ENCODE results near the gene BMPER.

BMPER gene

DNA sequence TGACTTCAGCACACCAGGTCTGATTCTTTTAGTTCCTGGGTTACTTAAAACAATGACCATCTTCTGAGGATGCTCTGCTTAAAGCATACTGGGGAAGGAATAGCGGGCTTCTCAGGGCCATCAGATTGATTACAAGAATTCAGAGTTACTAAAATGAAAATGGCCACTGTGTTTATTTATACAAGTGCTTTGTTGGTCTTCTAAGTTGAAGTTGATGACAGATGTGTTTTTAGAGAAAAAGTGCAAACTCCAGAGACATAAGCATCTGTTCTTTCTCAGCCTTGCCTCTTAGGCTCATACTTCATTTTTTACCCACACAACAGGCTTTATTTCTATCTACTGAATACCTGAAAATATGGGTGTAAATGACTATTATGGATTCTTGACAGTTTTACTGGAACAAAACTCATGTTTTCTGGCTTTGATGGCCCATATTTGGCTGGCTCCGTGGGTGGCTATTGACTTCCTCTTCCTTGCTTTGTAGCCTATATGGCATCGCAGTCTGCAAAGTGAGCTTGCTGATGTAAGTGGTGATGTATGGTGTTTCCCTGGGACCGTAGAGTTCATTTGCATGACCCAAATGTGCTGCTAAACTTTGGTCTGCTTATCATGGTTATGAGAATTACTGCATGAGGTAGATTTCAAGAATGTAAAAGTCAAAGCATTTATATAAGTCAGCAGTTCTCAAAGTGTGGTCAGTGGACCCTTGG lies 121.3 kb downstream of the BMPER start:
- no peak for ATAC-seq
- no peak for TF ChIP-seq RARB (CRISPR knock-in tag; IDR thresholded peaks at IDR 0.05)
- TF ChIP-seq TOX (CRISPR knock-in tag; IDR thresholded peaks at IDR 0.05; ENCODE audit: borderline replicate concordance): no peak
- TF ChIP-seq TCF4 (CRISPR knock-in tag; IDR thresholded peaks at IDR 0.05; ENCODE audit: borderline replicate concordance): no peak
- no peak for TF ChIP-seq ZNF70 (CRISPR knock-in tag; IDR thresholded peaks at IDR 0.05)
- no peak for TF ChIP-seq OSR1 (CRISPR knock-in tag; IDR thresholded peaks at IDR 0.05)
- no peak for TF ChIP-seq GLIS3 (CRISPR knock-in tag; IDR thresholded peaks at IDR 0.05)
- no peak for TF ChIP-seq CSDC2 (CRISPR knock-in tag; IDR thresholded peaks at IDR 0.05)
- TF ChIP-seq, protein P1, sequence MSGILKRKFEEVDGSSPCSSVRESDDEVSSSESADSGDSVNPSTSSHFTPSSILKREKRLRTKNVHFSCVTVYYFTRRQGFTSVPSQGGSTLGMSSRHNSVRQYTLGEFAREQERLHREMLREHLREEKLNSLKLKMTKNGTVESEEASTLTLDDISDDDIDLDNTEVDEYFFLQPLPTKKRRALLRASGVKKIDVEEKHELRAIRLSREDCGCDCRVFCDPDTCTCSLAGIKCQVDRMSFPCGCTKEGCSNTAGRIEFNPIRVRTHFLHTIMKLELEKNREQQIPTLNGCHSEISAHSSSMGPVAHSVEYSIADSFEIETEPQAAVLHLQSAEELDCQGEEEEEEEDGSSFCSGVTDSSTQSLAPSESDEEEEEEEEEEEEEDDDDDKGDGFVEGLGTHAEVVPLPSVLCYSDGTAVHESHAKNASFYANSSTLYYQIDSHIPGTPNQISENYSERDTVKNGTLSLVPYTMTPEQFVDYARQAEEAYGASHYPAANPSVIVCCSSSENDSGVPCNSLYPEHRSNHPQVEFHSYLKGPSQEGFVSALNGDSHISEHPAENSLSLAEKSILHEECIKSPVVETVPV (CRISPR knock-in tag; IDR thresholded peaks at IDR 0.05): no peak
- no peak for TF ChIP-seq ESRRG (CRISPR knock-in tag; IDR thresholded peaks at IDR 0.05)
- TF ChIP-seq, protein P2, sequence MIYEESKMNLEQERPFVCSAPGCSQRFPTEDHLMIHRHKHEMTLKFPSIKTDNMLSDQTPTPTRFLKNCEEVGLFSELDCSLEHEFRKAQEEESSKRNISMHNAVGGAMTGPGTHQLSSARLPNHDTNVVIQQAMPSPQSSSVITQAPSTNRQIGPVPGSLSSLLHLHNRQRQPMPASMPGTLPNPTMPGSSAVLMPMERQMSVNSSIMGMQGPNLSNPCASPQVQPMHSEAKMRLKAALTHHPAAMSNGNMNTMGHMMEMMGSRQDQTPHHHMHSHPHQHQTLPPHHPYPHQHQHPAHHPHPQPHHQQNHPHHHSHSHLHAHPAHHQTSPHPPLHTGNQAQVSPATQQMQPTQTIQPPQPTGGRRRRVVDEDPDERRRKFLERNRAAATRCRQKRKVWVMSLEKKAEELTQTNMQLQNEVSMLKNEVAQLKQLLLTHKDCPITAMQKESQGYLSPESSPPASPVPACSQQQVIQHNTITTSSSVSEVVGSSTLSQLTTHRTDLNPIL (CRISPR knock-in tag; IDR thresholded peaks at IDR 0.05; ENCODE audit: low read depth): no peak
- TF ChIP-seq, protein P3, sequence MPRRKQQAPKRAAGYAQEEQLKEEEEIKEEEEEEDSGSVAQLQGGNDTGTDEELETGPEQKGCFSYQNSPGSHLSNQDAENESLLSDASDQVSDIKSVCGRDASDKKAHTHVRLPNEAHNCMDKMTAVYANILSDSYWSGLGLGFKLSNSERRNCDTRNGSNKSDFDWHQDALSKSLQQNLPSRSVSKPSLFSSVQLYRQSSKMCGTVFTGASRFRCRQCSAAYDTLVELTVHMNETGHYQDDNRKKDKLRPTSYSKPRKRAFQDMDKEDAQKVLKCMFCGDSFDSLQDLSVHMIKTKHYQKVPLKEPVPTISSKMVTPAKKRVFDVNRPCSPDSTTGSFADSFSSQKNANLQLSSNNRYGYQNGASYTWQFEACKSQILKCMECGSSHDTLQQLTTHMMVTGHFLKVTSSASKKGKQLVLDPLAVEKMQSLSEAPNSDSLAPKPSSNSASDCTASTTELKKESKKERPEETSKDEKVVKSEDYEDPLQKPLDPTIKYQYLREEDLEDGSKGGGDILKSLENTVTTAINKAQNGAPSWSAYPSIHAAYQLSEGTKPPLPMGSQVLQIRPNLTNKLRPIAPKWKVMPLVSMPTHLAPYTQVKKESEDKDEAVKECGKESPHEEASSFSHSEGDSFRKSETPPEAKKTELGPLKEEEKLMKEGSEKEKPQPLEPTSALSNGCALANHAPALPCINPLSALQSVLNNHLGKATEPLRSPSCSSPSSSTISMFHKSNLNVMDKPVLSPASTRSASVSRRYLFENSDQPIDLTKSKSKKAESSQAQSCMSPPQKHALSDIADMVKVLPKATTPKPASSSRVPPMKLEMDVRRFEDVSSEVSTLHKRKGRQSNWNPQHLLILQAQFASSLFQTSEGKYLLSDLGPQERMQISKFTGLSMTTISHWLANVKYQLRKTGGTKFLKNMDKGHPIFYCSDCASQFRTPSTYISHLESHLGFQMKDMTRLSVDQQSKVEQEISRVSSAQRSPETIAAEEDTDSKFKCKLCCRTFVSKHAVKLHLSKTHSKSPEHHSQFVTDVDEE (CRISPR knock-in tag; IDR thresholded peaks at IDR 0.05): no peak
- no peak for TF ChIP-seq ZFP30 (CRISPR knock-in tag; IDR thresholded peaks at IDR 0.05)
- TF ChIP-seq PPARA (CRISPR knock-in tag; IDR thresholded peaks at IDR 0.05; ENCODE audit: borderline replicate concordance): no peak
- TF ChIP-seq ARNTL (CRISPR knock-in tag; IDR thresholded peaks at IDR 0.05; ENCODE audit: borderline replicate concordance, low read depth): no peak
- no peak for TF ChIP-seq BACH2 (CRISPR knock-in tag; IDR thresholded peaks at IDR 0.05; ENCODE audit: borderline replicate concordance)

DNA sequence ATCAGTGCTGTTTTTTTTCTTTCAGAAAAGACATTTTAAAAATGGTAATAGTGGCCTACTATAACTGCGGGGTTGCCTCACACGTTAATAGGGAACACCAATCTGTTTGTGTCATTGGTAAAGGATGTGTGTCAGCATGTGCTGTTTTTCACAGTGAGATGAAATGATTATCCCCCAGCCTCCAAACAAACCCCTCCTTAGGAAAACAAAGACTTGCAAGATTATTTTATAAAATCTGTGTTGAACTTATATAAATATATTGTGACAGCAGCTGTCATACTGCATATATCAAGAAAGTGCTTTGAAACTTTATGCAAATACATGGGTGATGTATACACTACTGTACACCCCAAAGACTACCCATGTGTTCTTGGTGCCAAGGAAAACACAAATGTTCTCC lies 125.8 kb downstream of the BMPER start:
- ATAC-seq: no peak
- TF ChIP-seq ZC3H10 (CRISPR knock-in tag; IDR thresholded peaks at IDR 0.05) (no peak), ARNTL (CRISPR knock-in tag; IDR thresholded peaks at IDR 0.05; ENCODE audit: borderline replicate concordance, low read depth) (no peak), ESRRG (CRISPR knock-in tag; IDR thresholded peaks at IDR 0.05) (no peak), OSR1 (CRISPR knock-in tag; IDR thresholded peaks at IDR 0.05) (no peak), BACH2 (CRISPR knock-in tag; IDR thresholded peaks at IDR 0.05; ENCODE audit: borderline replicate concordance) (no peak), ZFP3 (CRISPR knock-in tag; IDR thresholded peaks at IDR 0.05) (no peak)
- TF ChIP-seq, protein P2 (CRISPR knock-in tag; IDR thresholded peaks at IDR 0.05; ENCODE audit: low read depth): no peak
- TF ChIP-seq, protein P4, sequence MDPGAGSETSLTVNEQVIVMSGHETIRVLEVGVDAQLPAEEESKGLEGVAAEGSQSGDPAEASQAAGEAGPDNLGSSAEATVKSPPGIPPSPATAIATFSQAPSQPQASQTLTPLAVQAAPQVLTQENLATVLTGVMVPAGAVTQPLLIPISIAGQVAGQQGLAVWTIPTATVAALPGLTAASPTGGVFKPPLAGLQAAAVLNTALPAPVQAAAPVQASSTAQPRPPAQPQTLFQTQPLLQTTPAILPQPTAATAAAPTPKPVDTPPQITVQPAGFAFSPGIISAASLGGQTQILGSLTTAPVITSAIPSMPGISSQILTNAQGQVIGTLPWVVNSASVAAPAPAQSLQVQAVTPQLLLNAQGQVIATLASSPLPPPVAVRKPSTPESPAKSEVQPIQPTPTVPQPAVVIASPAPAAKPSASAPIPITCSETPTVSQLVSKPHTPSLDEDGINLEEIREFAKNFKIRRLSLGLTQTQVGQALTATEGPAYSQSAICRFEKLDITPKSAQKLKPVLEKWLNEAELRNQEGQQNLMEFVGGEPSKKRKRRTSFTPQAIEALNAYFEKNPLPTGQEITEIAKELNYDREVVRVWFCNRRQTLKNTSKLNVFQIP (CRISPR knock-in tag; IDR thresholded peaks at IDR 0.05; ENCODE audit: borderline replicate concordance, low read depth): no peak
- TF ChIP-seq, protein P1 (CRISPR knock-in tag; IDR thresholded peaks at IDR 0.05): no peak

DNA sequence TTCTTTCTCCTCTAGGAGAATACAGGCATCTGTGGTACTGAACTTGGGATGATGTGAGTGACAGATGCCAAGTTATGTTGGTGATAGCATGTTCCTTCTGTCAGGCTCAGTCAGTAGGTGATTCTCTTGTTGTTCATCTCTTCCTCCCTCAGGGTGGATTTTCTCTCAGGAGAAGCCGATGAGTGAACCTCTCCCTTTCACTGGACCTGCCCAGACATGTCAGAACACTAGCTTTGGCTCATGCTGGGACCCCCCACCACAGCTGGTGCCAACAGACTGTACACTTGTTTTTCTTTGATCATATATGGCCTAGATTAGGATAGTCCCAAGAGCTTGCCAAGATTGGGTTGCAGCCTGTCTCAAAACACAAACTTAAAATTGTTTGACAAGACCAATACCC lies 129.4 kb downstream of the BMPER start:
- no peak for ATAC-seq
- TF ChIP-seq TCF4 (CRISPR knock-in tag; IDR thresholded peaks at IDR 0.05; ENCODE audit: borderline replicate concordance): no peak
- no peak for TF ChIP-seq RARB (CRISPR knock-in tag; IDR thresholded peaks at IDR 0.05)
- no peak for TF ChIP-seq ARNTL (CRISPR knock-in tag; IDR thresholded peaks at IDR 0.05; ENCODE audit: borderline replicate concordance, low read depth)
- TF ChIP-seq BACH2 (CRISPR knock-in tag; IDR thresholded peaks at IDR 0.05; ENCODE audit: borderline replicate concordance): no peak
- TF ChIP-seq ZNF70 (CRISPR knock-in tag; IDR thresholded peaks at IDR 0.05): no peak
- TF ChIP-seq ESRRG (CRISPR knock-in tag; IDR thresholded peaks at IDR 0.05): no peak
- TF ChIP-seq, protein P4 (CRISPR knock-in tag; IDR thresholded peaks at IDR 0.05; ENCODE audit: borderline replicate concordance, low read depth): no peak
- TF ChIP-seq ZFP3 (CRISPR knock-in tag; IDR thresholded peaks at IDR 0.05): no peak
- TF ChIP-seq, protein P2 (CRISPR knock-in tag; IDR thresholded peaks at IDR 0.05; ENCODE audit: low read depth): no peak
- no peak for TF ChIP-seq ISL1 (CRISPR knock-in tag; IDR thresholded peaks at IDR 0.05)
- no peak for TF ChIP-seq ZFP30 (CRISPR knock-in tag; IDR thresholded peaks at IDR 0.05)

All from SK-N-SH treated with all-trans-retinoic acid at 6 μM for 48 hours (cell line).